Measurements from ENCODE around the gene UQCRQ. TPM values are rescaled to one million over a fixed set of nuclear protein-coding genes. Genes with fewer than 3 reads are reported as not detected.
"Not testable (repeated sequence)": the region's sequence is repeated elsewhere in the genome, so short reads cannot be mapped to it uniquely, and the experiment has no call there.

The UQCRQ gene
- total RNA-seq, 1 donor from 2014 or later: 387 TPM

- H3K4me1 Mint-ChIP-seq (ENCODE audit: unreplicated experiment): no peaks in the 10 kb centered on the region
- H3K36me3 Mint-ChIP-seq (ENCODE audit: unreplicated experiment): no peaks in the 10 kb centered on the region
- no peak for DNase-seq (ENCODE audit: extremely low spot score, unreplicated experiment)
- TF ChIP-seq CTCF (IDR thresholded peaks at IDR 0.05): no peak
- H3K9me3 Mint-ChIP-seq (ENCODE audit: unreplicated experiment): no peaks in the 10 kb centered on the region
- H3K27me3 Mint-ChIP-seq (ENCODE audit: unreplicated experiment): no peaks in the 10 kb centered on the region
- no peak overlapping the region for H3K27ac Mint-ChIP-seq (ENCODE audit: unreplicated experiment)
- H3K4me3 Mint-ChIP-seq (ENCODE audit: unreplicated experiment): no peak overlapping the region
Observed at GRCh38 chr5:132850066-132850465, 16.4 kb upstream of the UQCRQ start.

- Mint-ChIP-seq H3K4me3 (ENCODE audit: unreplicated experiment) (no peak overlapping the region), H3K36me3 (ENCODE audit: unreplicated experiment) (no peaks in the 10 kb centered on the region), H3K27ac (ENCODE audit: unreplicated experiment) (no peak overlapping the region)
Observed at GRCh38 chr5:132853323-132853722, 13.1 kb upstream of the UQCRQ start.

GRCh38 chr5:132853790-132854189 is 12.7 kb upstream of the UQCRQ start:
- Mint-ChIP-seq H3K9me3 (ENCODE audit: unreplicated experiment) (no peaks in the 10 kb centered on the region), H3K27me3 (ENCODE audit: unreplicated experiment) (peaks cover 8% of the 10 kb centered on the region), H3K27ac (ENCODE audit: unreplicated experiment) (no peak overlapping the region), H3K4me1 (ENCODE audit: unreplicated experiment) (no peaks in the 10 kb centered on the region), H3K36me3 (ENCODE audit: unreplicated experiment) (no peaks in the 10 kb centered on the region), H3K4me3 (ENCODE audit: unreplicated experiment) (no peak overlapping the region)
- DNase-seq (ENCODE audit: extremely low spot score, unreplicated experiment): no peak
- TF ChIP-seq CTCF (IDR thresholded peaks at IDR 0.05): no peak

More at GRCh38 chr5:132853323-132853722, 13.1 kb upstream of the UQCRQ start:
- Mint-ChIP-seq H3K27me3 (ENCODE audit: unreplicated experiment) (peaks cover 8% of the 10 kb centered on the region), H3K9me3 (ENCODE audit: unreplicated experiment) (no peaks in the 10 kb centered on the region), H3K4me1 (ENCODE audit: unreplicated experiment) (no peaks in the 10 kb centered on the region)
- no peak for DNase-seq (ENCODE audit: extremely low spot score, unreplicated experiment)
- no peak for TF ChIP-seq CTCF (IDR thresholded peaks at IDR 0.05)

- Mint-ChIP-seq H3K36me3 (ENCODE audit: unreplicated experiment) (no peaks in the 10 kb centered on the region), H3K9me3 (ENCODE audit: unreplicated experiment) (no peaks in the 10 kb centered on the region), H3K27ac (ENCODE audit: unreplicated experiment) (no peak overlapping the region), H3K4me1 (ENCODE audit: unreplicated experiment) (no peaks in the 10 kb centered on the region), H3K27me3 (ENCODE audit: unreplicated experiment) (peaks cover 8% of the 10 kb centered on the region), H3K4me3 (ENCODE audit: unreplicated experiment) (no peak overlapping the region)
- DNase-seq (ENCODE audit: extremely low spot score, unreplicated experiment): no peak
- TF ChIP-seq CTCF (IDR thresholded peaks at IDR 0.05): no peak
Observed at GRCh38 chr5:132854301-132854700, 12.1 kb upstream of the UQCRQ start.

- H3K27me3 Mint-ChIP-seq (ENCODE audit: unreplicated experiment); H3K27ac Mint-ChIP-seq (ENCODE audit: unreplicated experiment); H3K4me3 Mint-ChIP-seq (ENCODE audit: unreplicated experiment); H3K36me3 Mint-ChIP-seq (ENCODE audit: unreplicated experiment); DNase-seq (ENCODE audit: extremely low spot score, unreplicated experiment); H3K9me3 Mint-ChIP-seq (ENCODE audit: unreplicated experiment); H3K4me1 Mint-ChIP-seq (ENCODE audit: unreplicated experiment): not testable (repeated sequence)
Observed at GRCh38 chr5:132854992-132855391, 11.4 kb upstream of the UQCRQ start.

- H3K27ac Mint-ChIP-seq (ENCODE audit: unreplicated experiment): no peak overlapping the region
- no peak for DNase-seq (ENCODE audit: extremely low spot score, unreplicated experiment)
- H3K27me3 Mint-ChIP-seq (ENCODE audit: unreplicated experiment): peaks cover 16% of the 10 kb centered on the region
- H3K4me3 Mint-ChIP-seq (ENCODE audit: unreplicated experiment): no peak overlapping the region
- H3K4me1 Mint-ChIP-seq (ENCODE audit: unreplicated experiment): no peaks in the 10 kb centered on the region
- no peaks in the 10 kb centered on the region for H3K9me3 Mint-ChIP-seq (ENCODE audit: unreplicated experiment)
- H3K36me3 Mint-ChIP-seq (ENCODE audit: unreplicated experiment): no peaks in the 10 kb centered on the region
- TF ChIP-seq CTCF (IDR thresholded peaks at IDR 0.05): no peak
Observed at GRCh38 chr5:132856011-132856410, 10.4 kb upstream of the UQCRQ start.

Measured in osteocyte (in vitro differentiated cells).